Hematopoietic multipotent progenitor cell treated with erythropoietin and hydrocortisone succinate and interleukin-3 and kit ligand, for 4 days (in vitro differentiated cells): ENCODE measurements around the gene LYAR.
A peak's percentile ranks its signal among the peaks of the same experiment; 100 is the strongest.

Experiments
- DNase-seq: peaks from one replicate; pipeline ENCODE4 v3.0.0-alpha.2; 2015

The LYAR gene

GRCh38 chr4:4315461-4316149 is 25.7 kb upstream of the LYAR start:
- DNase-seq, result no peak

- DNase-seq, result no peak
Measured at GRCh38 chr4:4311193-4311592, 21.2 kb upstream of the LYAR start.

- DNase-seq, result no peak
Measured at GRCh38 chr4:4308800-4309441, 19.0 kb upstream of the LYAR start.

GRCh38 chr4:4306920-4307319 is 17.0 kb upstream of the LYAR start:
- no peak for DNase-seq

GRCh38 chr4:4302416-4302815 is 12.5 kb upstream of the LYAR start:
- no peak for DNase-seq

GRCh38 chr4:4302001-4302400 is 12.0 kb upstream of the LYAR start:
- no peak for DNase-seq

- no peak for DNase-seq
Measured at GRCh38 chr4:4299006-4299405, 9.1 kb upstream of the LYAR start.

- no peak for DNase-seq
Measured at GRCh38 chr4:4296283-4296846, 6.4 kb upstream of the LYAR start.

GRCh38 chr4:4293279-4293678 is 3.3 kb upstream of the LYAR start:
- no peak for DNase-seq

GRCh38 chr4:4289597-4289940 is 385 bp downstream of the LYAR start:
- DNase-seq, result no peak

- DNase-seq, result no peak
Measured at GRCh38 chr4:4289055-4289454, 899 bp downstream of the LYAR start.

GRCh38 chr4:4288098-4288497 is 1.9 kb downstream of the LYAR start:
- DNase-seq, result no peak

GRCh38 chr4:4284827-4285618 is 4.9 kb downstream of the LYAR start:
- DNase-seq, result peak; percentile 49

GRCh38 chr4:4281787-4282186 is 8.2 kb downstream of the LYAR start:
- DNase-seq, result no peak

GRCh38 chr4:4277531-4277930 is 12.4 kb downstream of the LYAR start:
- DNase-seq, result no peak

GRCh38 chr4:4274226-4274625 is 15.7 kb downstream of the LYAR start:
- no peak for DNase-seq

- DNase-seq, result no peak
Measured at GRCh38 chr4:4271912-4272311, 18.0 kb downstream of the LYAR start.

GRCh38 chr4:4270529-4270928 is 19.4 kb downstream of the LYAR start:
- no peak for DNase-seq

- DNase-seq, result no peak
Measured at GRCh38 chr4:4269856-4270255, 20.1 kb downstream of the LYAR start.

- DNase-seq, result no peak
Measured at GRCh38 chr4:4269331-4269731, 20.6 kb downstream of the LYAR start.

- DNase-seq, result no peak
Measured at GRCh38 chr4:4268776-4269175, 21.2 kb downstream of the LYAR start.

GRCh38 chr4:4267981-4268380 is 22.0 kb downstream of the LYAR start:
- DNase-seq, result no peak

- DNase-seq, result peak; percentile 91
Measured at GRCh38 chr4:4260185-4260751, 29.7 kb downstream of the LYAR start.
